BLaER1 treated with 17β-estradiol and CSF1 and Interleukin-3, amounts not matched to agents 10 nM and 100 nM (cell line): ENCODE results near the gene TMEM150C.
"Not testable (repeated sequence)": the region's sequence is repeated elsewhere in the genome, so short reads cannot be mapped to it uniquely, and the experiment has no call there.

ENCODE experiments used
- H3K27ac ChIP-seq, 11 experiments: shearing (Covaris generic); formaldehyde crosslinking; 2 replicates each; pipeline ENCODE4 v1.8.1; 2022
- H3K27me3 ChIP-seq, 11 experiments: shearing (Covaris generic); formaldehyde crosslinking; 2 replicates each; pipeline ENCODE4 v1.8.1; 2022
- H3K36me3 ChIP-seq, 11 experiments: shearing (Covaris generic); formaldehyde crosslinking; 2 replicates each; pipeline ENCODE4 v1.8.1; 2022
- H3K4me1 ChIP-seq, 10 experiments: shearing (Covaris generic); formaldehyde crosslinking; 2 replicates each; pipeline ENCODE4 v1.8.1; 2022
- H3K4me2 ChIP-seq, 11 experiments: shearing (Covaris generic); formaldehyde crosslinking; 2 replicates each; pipeline ENCODE4 v1.8.1; 2022
- H3K4me3 ChIP-seq, 10 experiments: shearing (Covaris generic); formaldehyde crosslinking; 2 replicates each; pipeline ENCODE4 v1.8.1; 2022
- H3K9ac ChIP-seq, 11 experiments: shearing (Covaris generic); formaldehyde crosslinking; 2 replicates each; pipeline ENCODE4 v1.8.1; 2022
- H3K9me3 ChIP-seq, 11 experiments: shearing (Covaris generic); formaldehyde crosslinking; replicated peaks in 1 of 11; 2 replicates each; pipeline ENCODE4 v1.8.1; 2022
- H4K20me1 ChIP-seq, 11 experiments: shearing (Covaris generic); formaldehyde crosslinking; 2 replicates each; pipeline ENCODE4 v1.8.1; 2022
- Cebpa-rat ChIP-seq, 11 experiments: shearing (Covaris generic); IDR thresholded peaks; 2 replicates each; pipeline ENCODE4 v1.8.1; 2022

TMEM150C gene

GRCh38 chr4:82555276-82555675 is 6.5 kb downstream of the TMEM150C start:
- no peak for TF ChIP-seq Cebpa-rat (IDR thresholded peaks at IDR 0.05)
- Histone ChIP-seq H3K27ac (no peak overlapping the region), H3K4me3 (no peak overlapping the region), H3K36me3 (no peaks in the 10 kb centered on the region), H3K4me1 (peaks cover 0 to 7% (median 2%) of the 10 kb centered on the region in 10 experiments; a peak in 5 of 20 replicates), H4K20me1 (no peaks in the 10 kb centered on the region), H3K9ac (no peak overlapping the region), H3K9me3 (peaks cover 2 to 8% (median 5%) of the 10 kb centered on the region in 11 experiments; a peak in 17 of 22 replicates), H3K4me2 (peak overlapping the region in 1 of 11 experiments; percentile 36; a peak in 1 of 22 replicates), H3K27me3 (peaks cover 9 to 14% (median 11%) of the 10 kb centered on the region in 11 experiments)

- Histone ChIP-seq H3K9me3 (peaks cover 16 to 27% (median 21%) of the 10 kb centered on the region in 11 experiments), H3K36me3 (no peaks in the 10 kb centered on the region), H3K4me3 (no peak overlapping the region), H3K4me2 (no peak overlapping the region), H3K27ac (no peak overlapping the region), H4K20me1 (no peaks in the 10 kb centered on the region), H3K9ac (no peak overlapping the region), H3K4me1 (peaks cover 0 to 7% (median 2%) of the 10 kb centered on the region in 10 experiments; a peak in 5 of 20 replicates), H3K27me3 (no peaks in the 10 kb centered on the region)
- TF ChIP-seq Cebpa-rat (IDR thresholded peaks at IDR 0.05) = no peak
Measured at GRCh38 chr4:82553020-82553419, 8.8 kb downstream of the TMEM150C start.

- no peak overlapping the region for H3K4me3 ChIP-seq
- H3K4me1 ChIP-seq = peaks cover 0 to 7% (median 2%) of the 10 kb centered on the region in 10 experiments; a peak in 5 of 20 replicates
- TF ChIP-seq Cebpa-rat (IDR thresholded peaks at IDR 0.05) = no peak
- no peak overlapping the region for H3K4me2 ChIP-seq
- H3K27me3 ChIP-seq = no peaks in the 10 kb centered on the region
- H3K27ac ChIP-seq = no peak overlapping the region
- no peaks in the 10 kb centered on the region for H3K36me3 ChIP-seq
- H3K9ac ChIP-seq = no peak overlapping the region
- H3K9me3 ChIP-seq = peaks cover 18 to 39% (median 33%) of the 10 kb centered on the region in 11 experiments
- H4K20me1 ChIP-seq = no peaks in the 10 kb centered on the region
Measured at GRCh38 chr4:82551734-82552133, 10.1 kb downstream of the TMEM150C start.

GRCh38 chr4:82547850-82548249 is 13.9 kb downstream of the TMEM150C start:
- peaks cover 18 to 39% (median 33%) of the 10 kb centered on the region in 11 experiments for H3K9me3 ChIP-seq
- H4K20me1 ChIP-seq, H3K4me1 ChIP-seq, H3K9ac ChIP-seq, H3K36me3 ChIP-seq, H3K27me3 ChIP-seq, H3K4me3 ChIP-seq, H3K4me2 ChIP-seq, H3K27ac ChIP-seq: not testable (repeated sequence)

- Histone ChIP-seq H3K4me3 (no peak overlapping the region), H3K4me2 (no peak overlapping the region), H3K27ac (no peak overlapping the region), H4K20me1 (no peaks in the 10 kb centered on the region), H3K4me1 (no peaks in the 10 kb centered on the region), H3K36me3 (no peaks in the 10 kb centered on the region), H3K27me3 (no peaks in the 10 kb centered on the region), H3K9me3 (peaks cover under 1 to 15% (median 10%) of the 10 kb centered on the region in 11 experiments; a peak in 19 of 22 replicates), H3K9ac (no peak overlapping the region)
- TF ChIP-seq Cebpa-rat (IDR thresholded peaks at IDR 0.05) = no peak
Measured at GRCh38 chr4:82543131-82543530, 18.7 kb downstream of the TMEM150C start.

- no peak for TF ChIP-seq Cebpa-rat (IDR thresholded peaks at IDR 0.05)
- Histone ChIP-seq H3K4me3 (no peak overlapping the region), H3K4me1 (no peaks in the 10 kb centered on the region), H3K9me3 (peaks cover 0 to 10% (median 6%) of the 10 kb centered on the region in 11 experiments; a peak in 17 of 22 replicates), H3K36me3 (no peaks in the 10 kb centered on the region), H3K9ac (no peak overlapping the region), H3K27me3 (no peaks in the 10 kb centered on the region), H3K4me2 (no peak overlapping the region), H4K20me1 (no peaks in the 10 kb centered on the region), H3K27ac (no peak overlapping the region)
Measured at GRCh38 chr4:82542642-82543041, 19.1 kb downstream of the TMEM150C start.

GRCh38 chr4:82529322-82529721 is 32.5 kb downstream of the TMEM150C start:
- peaks cover 0 to 7% (median 0%) of the 10 kb centered on the region in 11 experiments; a peak in 1 of 22 replicates for H3K9me3 ChIP-seq
- H3K36me3 ChIP-seq = no peaks in the 10 kb centered on the region
- no peaks in the 10 kb centered on the region for H3K4me1 ChIP-seq
- no peaks in the 10 kb centered on the region for H3K27me3 ChIP-seq
- H3K4me2 ChIP-seq = no peak overlapping the region
- H3K4me3 ChIP-seq = no peak overlapping the region
- no peak overlapping the region for H3K27ac ChIP-seq
- no peaks in the 10 kb centered on the region for H4K20me1 ChIP-seq
- no peak overlapping the region for H3K9ac ChIP-seq
- TF ChIP-seq Cebpa-rat (IDR thresholded peaks at IDR 0.05) = no peak

GRCh38 chr4:82528868-82529267 is 32.9 kb downstream of the TMEM150C start:
- Histone ChIP-seq H3K36me3 (no peaks in the 10 kb centered on the region), H3K9me3 (peaks cover 0 to 7% (median 0%) of the 10 kb centered on the region in 11 experiments; a peak in 1 of 22 replicates), H3K4me2 (no peak overlapping the region), H3K4me3 (no peak overlapping the region), H3K27me3 (no peaks in the 10 kb centered on the region), H3K4me1 (no peaks in the 10 kb centered on the region), H3K27ac (no peak overlapping the region), H4K20me1 (no peaks in the 10 kb centered on the region), H3K9ac (no peak overlapping the region)
- TF ChIP-seq Cebpa-rat (IDR thresholded peaks at IDR 0.05) = no peak

- Histone ChIP-seq H3K36me3 (no peaks in the 10 kb centered on the region), H3K27ac (no peak overlapping the region), H3K9ac (no peak overlapping the region), H3K4me3 (no peak overlapping the region), H3K27me3 (no peaks in the 10 kb centered on the region), H4K20me1 (no peaks in the 10 kb centered on the region), H3K4me1 (no peaks in the 10 kb centered on the region), H3K4me2 (no peak overlapping the region), H3K9me3 (peaks cover 0 to 7% (median 0%) of the 10 kb centered on the region in 11 experiments; a peak in 1 of 22 replicates)
- no peak for TF ChIP-seq Cebpa-rat (IDR thresholded peaks at IDR 0.05)
Measured at GRCh38 chr4:82528074-82528473, 33.7 kb downstream of the TMEM150C start.

GRCh38 chr4:82525307-82525911 is 36.4 kb downstream of the TMEM150C start:
- Histone ChIP-seq H3K4me3 (no peak overlapping the region), H3K4me1 (no peaks in the 10 kb centered on the region), H3K9ac (no peak overlapping the region), H4K20me1 (no peaks in the 10 kb centered on the region), H3K27ac (no peak overlapping the region), H3K9me3 (peaks cover 0 to 7% (median 0%) of the 10 kb centered on the region in 11 experiments; a peak in 1 of 22 replicates), H3K36me3 (no peaks in the 10 kb centered on the region), H3K4me2 (no peak overlapping the region), H3K27me3 (no peaks in the 10 kb centered on the region)
- no peak for TF ChIP-seq Cebpa-rat (IDR thresholded peaks at IDR 0.05)
